ENCODE results near the gene FOCAD.
"Not testable (repeated sequence)": the region's sequence is repeated elsewhere in the genome, so short reads cannot be mapped to it uniquely, and the experiment has no call there.

The FOCAD gene

DNA sequence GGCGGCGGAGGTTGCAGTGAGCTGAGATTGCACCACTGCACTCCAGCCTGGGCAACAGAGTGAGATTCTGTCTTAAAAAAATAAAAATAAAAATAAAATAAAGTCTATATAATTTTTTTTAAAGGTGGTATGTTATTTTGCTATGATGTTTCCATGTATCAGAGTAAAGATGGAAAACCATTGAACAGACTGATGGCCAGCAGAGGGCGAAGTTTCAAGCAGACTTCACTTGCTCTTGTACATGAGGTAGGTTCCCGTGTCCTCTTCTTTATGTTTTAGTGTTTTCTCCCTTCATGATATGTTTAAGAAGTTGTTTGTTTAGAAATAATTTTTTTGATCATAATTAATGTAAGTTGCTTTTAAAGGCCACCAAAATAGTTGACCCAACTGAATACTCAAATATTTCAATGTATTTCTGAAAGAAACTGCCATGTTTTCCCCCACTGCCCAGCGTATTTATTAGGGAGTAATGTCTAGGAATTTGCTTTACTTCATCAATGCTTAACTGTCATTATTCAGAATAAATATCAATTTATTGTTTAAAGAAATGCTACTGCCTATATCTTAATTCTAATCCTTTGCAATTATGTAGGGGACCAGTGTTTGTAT, 201.0 kb downstream of the FOCAD start:
- DNase-seq, result peak; percentile 58

DNA sequence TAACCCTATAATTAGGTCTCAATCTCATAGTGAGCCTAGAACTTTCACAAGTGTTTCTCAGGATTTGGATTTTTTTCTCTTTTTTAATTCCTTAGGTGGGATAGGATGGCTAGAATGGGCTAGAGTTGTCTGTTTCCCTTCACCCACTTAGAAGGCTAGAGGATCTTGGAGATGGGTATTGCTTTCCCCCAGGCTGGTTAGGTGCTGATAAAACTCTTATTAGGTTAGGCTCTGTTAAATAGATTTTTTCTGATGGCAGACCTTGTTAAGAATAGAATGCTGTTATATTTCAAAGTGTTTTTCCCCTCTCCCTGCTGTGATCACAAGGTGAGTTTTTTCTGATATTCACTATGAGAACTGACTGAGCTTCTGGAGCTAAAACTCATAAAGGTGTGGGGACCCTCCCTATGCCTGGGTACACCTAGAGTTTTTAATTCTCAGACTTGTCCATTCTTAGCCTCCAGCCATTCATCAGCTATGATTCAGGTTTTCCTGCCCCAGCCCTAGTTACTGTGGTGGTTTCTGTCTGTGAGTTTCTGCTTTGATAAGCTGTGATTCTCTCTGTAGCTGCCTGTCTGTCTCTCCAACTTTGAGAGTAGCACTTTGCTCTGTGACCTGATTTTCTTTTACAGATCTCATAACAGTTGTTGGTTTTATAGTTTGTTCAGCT, 215.0 kb downstream of the FOCAD start:
- DNase-seq, result no peak

DNA sequence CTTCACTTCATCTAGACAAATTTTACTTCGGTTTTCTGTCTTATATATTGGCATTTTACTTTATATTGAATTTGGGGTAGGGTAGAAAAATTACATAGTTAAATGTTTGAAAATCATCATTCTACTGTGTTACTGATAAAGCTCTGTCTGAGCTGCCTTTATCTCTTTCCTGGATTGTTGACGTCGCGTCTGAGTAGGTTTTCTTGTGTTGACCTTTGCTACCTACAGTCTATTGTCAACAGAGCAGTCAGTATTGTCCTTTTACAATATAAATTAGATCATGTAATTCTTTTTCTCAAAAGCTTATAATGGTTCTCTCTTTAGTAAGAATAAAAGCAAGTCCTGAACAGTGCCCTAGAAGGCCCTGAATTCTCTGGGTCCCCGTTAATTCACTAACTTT, 219.2 kb downstream of the FOCAD start:
- DNase-seq, result no peak

DNA sequence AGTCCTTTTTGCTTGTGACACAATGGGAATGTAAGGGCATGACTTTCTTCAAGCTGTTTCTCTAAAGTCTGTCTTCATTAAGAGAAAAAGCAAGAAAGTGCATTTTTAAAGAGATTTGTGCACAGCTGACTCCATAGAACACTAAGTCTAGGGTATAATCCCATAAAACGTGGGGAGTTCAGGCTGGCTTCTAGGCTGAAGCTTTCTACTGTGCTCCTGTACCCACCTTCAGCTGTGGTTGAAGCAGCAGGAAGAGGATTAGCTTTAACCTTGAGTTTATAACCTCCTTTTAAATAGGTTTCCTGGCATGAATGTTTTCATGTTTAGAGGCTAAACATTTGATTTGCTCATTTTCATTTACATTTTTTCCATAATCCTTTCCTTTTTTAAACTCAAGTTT, 220.9 kb downstream of the FOCAD start:
- no peak for DNase-seq

DNA sequence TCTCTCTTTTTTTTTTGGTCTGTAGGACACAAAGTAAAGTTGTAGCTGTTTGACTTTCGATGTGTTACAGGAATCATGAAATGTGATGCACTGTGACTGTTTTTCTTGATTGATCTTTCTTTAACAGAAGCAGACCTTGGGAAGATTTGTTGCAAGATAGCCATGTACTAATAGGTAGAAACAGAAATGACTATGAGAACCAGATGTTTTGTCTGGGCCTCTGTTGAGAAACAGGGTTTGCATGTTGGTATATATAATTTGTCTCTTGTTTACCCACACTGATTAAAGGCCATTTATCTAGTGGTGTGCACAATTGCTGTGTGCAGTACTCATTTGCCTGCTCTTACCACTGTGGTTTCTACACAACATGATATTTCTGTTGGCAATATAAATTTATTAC, 222.3 kb downstream of the FOCAD start:
- DNase-seq, result no peak

DNA sequence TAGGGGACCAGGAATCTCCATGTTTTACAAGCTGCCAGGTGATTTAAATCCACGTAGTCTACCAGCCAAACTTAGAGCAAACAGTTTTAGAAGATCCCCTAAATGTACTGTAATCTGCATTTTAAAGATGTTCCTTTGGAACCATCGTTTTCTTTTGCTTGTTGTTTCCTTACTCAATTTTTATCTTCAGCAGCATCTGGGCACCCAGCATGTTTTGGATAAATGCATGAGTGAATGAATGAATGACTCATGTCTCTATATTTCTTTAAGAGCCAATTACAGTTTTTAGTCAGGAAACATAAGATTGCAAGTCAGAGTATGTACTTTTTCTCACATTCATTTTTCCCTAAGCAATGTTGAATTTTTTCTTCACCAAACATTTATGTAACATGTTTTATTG, 224.4 kb downstream of the FOCAD start:
- no peak for DNase-seq

DNA sequence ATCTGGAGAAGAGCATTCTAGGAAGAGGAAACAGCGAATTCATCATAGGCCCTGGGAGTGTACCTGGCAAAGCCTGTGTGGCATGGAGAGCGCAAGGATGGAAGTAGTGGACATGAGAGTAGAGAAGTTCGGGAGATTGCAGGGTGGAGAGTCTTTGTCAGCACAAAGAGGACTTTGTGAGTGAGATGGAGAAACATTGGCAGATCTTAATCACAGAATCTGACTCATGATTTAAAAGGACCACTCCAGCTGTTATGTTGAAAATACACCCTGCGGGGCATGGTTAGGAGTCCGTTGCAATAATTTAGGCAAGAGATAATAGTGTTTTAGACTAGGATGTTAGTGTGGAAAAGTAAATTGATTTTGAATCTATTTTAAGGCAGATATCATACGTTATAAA, 230.5 kb downstream of the FOCAD start:
- DNase-seq, result no peak

DNA sequence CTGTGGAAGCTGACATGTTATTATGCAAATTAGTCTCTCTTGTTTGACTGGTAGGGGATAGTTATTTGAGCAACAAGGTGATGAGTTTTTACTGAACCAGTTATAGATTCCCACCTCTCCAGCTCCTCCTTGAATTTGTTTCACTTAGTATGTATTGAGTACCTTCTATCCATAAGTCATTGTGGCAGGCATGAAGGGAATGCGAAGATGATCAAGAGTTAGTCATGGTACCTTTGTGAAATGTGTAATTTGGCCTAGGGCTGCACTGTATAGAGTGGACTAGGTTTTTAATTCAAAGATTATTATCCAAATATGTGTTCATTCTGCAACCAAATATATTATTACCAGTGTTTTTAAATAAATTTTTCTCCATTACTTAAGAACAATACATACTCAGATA, 237.3 kb downstream of the FOCAD start:
- no peak for DNase-seq

DNA sequence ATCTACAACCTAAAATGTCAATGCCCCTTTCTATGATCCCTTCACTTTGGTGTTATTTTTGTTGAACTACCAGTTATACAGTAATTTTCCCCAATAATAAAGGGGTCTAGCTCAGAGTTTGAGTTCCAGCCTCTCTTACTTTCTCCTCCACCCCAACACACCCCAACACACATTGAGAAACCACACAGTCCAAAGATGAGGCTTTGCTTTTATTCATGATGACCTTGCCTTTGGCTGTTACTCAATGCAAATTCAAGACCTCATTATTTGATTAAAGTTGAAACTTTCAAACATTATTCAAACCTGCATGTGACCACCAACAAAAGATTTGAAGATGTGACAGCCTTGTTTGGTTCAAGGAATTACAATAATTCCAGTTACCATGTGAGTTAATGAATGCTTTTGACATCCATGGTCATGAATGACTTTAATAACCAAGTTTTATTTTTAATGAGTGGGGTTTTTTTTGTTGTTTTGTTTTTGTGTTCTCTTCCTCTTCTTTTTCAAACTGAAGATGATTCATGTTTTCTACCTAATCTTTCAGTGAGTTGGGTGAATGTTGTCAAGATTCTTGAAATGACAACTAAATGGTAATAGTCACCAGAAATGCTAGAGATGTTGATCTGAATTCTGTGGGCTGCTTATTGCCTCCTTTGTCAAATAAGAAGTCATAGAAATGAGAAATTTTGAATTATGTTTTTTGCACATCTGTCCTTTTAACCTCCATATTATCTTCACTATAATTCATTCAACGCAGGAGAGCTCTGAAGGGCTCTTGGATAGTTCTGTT, 241.4 kb downstream of the FOCAD start:
- no peak for DNase-seq

DNA sequence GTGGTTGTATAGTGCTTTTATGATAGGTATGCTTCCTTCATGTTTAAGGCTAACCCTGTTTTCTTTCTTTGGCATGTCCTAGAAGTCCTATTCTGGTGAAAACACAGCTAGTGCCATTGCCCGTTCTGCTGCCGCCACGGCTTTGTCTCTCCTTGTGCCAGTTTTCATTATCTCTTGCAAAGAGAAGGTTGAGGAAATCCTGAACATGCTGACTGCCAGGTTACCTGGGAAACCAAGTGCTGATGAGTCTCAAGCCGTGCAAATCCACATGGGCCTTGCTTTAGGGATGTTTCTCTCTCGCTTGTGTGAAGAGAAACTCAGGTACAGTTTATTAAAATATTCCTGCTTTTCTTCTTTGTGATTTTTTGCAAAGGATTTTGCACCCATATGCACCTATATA, 245.2 kb downstream of the FOCAD start:
- no peak for DNase-seq

DNA sequence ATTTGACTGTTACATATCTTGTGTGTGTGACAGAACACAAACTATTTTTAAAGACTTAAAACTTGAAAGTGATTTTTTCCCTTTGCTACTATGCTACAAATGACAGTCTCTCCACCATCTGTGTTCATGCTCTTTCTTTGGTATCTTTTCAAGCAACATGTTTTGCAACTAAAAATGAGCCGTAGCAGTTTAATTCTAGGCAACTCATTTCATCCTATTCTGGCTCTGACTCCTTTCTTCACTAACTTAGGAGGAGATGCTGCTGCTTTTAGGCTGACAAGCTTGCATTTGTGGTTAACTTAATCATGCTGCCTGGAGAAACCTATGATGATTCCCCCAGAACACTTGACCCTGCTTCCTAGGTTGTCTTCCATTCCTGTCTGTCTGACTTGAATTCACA, 246.8 kb downstream of the FOCAD start:
- DNase-seq, result no peak

DNA sequence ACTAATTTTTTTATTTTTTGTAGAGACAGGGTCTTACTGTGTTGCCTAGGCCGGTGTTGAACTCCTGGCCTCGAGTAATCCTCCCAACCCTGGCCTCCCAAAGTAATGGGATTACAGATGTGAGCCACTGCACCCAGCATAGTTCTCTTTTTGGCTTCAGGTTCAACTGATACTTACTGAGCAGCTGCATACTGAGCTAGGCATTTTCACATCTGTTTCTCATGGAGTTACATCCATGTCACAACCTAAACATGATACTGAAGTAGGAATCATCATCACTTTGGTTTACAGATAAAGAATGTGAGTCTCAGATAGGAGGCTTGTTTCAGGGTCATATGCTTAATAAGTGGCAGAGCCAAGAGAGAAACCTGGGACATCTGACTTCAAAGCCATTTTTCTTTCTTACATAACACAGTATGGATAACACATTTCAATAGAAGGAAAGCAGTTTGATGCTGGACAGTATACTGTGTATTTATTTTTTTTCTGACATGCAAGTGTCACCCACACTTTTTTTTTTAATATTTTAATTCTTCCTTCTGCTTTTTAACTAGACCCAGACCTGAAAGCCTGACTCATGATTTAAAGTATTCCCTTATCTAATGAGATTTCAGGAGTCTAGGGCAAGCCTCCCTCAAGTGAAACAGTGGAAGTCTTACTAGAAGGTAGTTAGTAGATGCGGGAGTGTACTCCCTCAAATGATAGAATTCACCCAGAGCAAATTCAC, 256.6 kb downstream of the FOCAD start:
- DNase-seq, result peak; percentile 1

DNA sequence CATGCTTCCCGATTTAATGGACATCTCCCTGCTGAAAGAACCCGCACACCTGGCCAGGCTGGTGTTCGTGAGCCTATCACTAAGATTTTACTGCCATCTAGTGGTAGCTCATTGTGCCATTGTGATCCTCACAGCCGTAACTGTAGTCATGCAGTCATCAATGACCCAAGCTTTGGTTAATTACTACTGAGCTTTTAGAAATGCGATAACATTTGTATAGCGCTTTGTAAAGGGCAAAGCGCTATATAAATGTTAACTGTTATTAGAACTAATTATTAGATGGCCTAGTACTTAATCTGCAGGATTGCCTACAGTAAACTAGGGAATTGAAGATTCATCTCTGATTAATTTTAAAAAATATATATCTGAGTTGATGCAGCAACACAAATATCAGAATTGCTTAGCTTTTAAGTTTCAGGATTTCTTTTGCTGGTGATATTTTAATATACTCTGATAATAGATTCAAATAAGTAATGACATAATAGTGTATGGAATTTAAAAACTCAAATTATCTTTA, 257.2 kb downstream of the FOCAD start:
- peak; percentile 77 for DNase-seq

DNA sequence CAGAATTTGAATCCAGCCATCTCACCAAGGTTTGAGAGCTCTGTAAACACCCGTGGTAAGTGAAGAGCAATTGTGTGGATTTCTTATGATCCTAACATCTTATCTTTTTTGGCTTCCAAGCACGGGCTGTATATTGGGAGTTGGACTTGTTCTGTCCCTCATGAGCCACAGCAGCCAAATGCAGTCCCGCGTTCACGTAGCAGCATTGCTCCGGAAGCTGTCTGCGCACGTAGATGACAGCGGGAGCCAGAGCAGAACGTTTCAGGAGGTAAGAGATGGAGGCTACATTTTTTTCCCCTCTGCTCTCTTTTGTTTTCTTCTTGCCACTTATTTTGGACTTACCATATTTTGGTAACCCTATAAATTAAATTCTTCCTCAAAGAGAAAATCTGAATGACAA, 260.4 kb downstream of the FOCAD start:
- no peak for DNase-seq

DNA sequence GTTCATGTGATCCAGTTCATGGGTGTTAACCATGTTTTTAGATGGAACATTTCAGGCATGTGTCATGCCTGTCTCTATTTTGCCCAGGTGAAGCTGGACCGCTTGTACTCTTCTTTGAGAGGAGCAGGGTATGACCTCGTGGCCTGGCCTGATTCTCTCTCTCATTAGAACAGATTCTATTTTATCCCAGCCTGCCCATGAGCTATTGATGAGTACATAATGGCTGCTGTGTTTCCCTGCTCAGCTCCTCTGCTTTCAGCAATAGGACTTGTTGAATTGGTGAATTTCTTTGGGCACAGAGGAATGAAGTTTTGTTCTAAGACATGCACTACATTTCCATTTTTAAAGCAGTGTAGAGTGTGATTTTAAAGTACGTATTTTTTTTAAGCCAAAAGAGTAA, 261.2 kb downstream of the FOCAD start:
- DNase-seq, result no peak

DNA sequence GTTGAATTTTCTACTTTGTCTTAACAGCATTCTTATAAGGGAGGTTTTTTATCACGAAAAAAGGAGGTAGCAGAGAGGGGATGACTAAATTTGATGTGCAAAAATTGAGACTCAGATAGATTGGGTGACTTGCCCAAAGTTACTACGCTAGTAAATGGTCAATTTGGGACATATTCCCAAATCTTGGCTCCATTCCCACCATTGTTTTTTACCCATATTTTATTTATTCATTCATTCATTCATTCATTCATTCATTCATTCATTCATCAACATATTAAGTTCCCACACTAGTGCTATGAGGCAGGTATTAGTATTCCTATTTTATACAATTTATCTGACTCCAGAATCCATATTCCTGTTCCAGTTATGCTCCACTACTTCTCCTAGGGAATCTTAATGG, 261.8 kb downstream of the FOCAD start:
- DNase-seq, result no peak

DNA sequence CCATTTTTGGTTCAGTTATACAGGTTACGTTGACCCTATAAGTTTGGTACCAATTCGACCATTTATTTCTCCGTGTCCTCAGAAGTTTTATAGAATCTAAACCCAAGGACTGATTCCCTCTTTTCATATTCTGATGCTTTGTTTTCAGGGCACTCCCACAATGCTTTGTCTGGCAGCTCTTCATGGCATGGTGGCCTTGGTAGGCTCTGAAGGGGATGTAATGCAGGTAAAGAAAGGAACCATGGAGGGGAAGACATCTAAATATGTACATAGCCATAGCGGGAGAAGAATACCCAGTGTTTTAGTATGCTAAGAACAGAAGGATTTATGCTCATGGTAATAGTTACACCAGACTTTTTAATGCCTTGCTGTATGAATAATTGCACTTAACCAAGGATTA, 264.6 kb downstream of the FOCAD start:
- no peak for DNase-seq

DNA sequence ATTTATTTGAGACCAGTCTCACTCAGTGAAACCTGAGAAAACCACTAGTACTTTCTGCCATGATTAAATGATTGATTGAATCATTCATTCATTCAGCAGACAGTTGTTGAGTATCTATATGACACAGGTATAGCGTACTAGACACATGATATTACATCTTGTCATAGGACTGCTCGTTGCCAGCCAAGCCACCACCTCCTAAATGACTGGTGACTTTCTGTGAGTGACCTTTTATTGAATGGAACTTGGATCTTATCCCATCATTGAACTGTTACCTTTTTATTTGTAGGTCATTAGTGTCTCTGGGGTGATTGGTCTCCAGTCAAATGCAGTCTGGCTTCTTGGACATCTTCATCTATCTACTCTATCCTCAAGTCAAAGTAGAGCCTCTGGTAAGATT, 266.6 kb downstream of the FOCAD start:
- no peak for DNase-seq

DNA sequence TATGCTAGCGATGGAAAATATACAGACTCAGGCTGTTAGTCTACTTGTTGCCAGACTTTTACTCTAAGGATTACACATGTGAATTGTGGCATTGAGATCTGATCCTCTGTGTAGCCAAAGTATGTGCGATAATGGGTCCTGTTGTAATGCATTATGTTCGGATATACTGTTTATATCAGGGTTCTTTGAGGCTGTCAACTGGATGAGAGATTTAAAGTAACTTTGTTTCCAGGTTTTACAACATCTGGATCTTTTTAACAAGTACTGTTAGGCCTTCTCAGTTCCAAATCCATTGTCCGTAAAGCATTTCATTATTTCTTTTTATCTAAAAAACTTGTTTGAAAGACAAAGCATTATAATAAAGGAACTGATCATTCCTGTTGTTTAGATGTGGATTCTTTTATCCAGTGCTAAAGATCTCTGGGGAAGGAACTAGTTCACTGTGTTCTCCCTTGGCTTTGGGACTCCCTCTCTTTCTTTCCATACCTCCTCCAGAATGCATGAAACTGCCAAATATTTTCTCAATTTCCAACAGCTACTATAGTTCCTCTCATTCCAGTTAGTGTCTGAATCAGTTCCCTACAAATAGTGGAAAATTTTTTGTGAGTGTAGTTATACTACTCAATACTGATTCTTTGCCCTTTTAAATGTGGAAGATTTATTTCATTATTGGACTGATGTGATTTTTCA, 278.6 kb downstream of the FOCAD start:
- DNase-seq, result no peak

DNA sequence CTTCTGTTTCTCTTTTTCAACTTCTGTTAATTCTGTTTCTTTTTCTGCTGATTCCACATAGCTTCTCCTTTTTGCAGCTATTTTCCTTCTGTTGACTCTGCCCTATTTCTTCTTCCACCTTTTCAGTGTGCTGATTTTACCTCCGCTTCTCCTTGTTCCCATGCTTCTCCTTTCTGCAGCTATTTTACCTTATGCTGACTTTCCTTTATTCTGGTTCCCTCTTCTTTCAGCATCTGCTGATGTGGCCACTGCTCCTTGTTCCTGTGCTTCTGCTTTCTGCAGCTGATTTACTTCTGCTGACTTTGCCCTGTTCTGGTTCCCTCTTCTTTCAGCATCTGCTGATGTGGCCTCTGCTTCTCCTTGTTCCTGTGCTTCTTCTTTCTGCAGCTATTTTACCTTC, 288.6 kb downstream of the FOCAD start:
- DNase-seq, result no peak

DNA sequence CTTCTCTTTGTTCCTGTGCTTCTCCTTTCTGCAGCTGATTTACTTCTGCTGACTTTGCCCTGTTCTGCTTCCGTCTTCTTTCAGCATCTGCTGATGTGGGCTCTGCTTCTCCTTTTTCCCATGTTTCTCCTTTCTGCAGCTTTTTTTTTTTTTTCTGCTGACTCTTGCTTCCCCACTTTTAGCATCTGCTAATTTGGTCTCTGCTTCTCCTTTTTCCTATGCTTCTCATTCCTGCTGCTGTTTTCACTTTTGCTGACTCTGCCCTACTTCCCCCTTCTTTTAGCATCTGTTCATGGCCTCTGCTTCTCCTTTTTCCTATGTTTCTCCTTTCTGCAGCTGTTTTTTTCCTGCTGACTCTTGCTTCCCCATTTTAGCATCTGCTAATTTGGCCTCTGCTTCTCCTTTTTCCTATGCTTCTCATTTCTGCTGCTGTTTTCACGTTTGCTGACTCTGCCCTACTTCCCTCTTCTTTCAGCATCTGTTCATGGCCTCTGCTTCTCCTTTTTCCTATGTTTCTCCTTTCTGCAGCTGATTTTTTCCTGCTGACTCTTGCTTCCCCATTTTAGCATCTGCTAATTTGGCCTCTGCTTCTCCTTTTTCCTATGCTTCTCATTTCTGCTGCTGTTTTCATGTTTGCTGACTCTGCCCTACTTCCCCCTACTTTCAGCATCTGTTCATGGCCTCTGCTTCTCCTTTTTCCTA, 289.3 kb downstream of the FOCAD start:
- not testable (repeated sequence) for DNase-seq
